ENCODE results near the gene TM9SF4. TPM values are rescaled to one million over a fixed set of nuclear protein-coding genes. Genes with fewer than 3 reads are reported as not detected.
"Not testable (repeated sequence)": the region's sequence is repeated elsewhere in the genome, so short reads cannot be mapped to it uniquely, and the experiment has no call there.

TM9SF4 gene
- total and polyA plus RNA-seq, 12 donors: 19.2 to 36.0 (median 31.1) TPM

- Histone ChIP-seq H3K36me3 (peaks cover 0 to 45% (median 17%) of the 10 kb centered on the region in 9 donors), H3K4me1 (peaks cover 0 to 19% (median 4%) of the 10 kb centered on the region in 9 donors), H3K27me3 (no peaks in the 10 kb centered on the region), H3K9me3 (no peaks in the 10 kb centered on the region), H3K27ac (no peak overlapping the region), H3K4me3 (no peak overlapping the region)
- WGBS, 2 donors: 60% methylated on average over 2 of the region's 2 CpGs
- TF ChIP-seq, protein P1, sequence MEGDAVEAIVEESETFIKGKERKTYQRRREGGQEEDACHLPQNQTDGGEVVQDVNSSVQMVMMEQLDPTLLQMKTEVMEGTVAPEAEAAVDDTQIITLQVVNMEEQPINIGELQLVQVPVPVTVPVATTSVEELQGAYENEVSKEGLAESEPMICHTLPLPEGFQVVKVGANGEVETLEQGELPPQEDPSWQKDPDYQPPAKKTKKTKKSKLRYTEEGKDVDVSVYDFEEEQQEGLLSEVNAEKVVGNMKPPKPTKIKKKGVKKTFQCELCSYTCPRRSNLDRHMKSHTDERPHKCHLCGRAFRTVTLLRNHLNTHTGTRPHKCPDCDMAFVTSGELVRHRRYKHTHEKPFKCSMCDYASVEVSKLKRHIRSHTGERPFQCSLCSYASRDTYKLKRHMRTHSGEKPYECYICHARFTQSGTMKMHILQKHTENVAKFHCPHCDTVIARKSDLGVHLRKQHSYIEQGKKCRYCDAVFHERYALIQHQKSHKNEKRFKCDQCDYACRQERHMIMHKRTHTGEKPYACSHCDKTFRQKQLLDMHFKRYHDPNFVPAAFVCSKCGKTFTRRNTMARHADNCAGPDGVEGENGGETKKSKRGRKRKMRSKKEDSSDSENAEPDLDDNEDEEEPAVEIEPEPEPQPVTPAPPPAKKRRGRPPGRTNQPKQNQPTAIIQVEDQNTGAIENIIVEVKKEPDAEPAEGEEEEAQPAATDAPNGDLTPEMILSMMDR (IDR thresholded peaks at IDR 0.05): no peak
- intact Hi-C loops (cut with DNase I): no loop called here
- peak in 2 of 8 donors; percentile 18 to 21 for ATAC-seq
- DNase-seq: no peak
These were observed 58.8 kb downstream of the TM9SF4 start for GRCh38 chr20:32168184-32168910.

DNA sequence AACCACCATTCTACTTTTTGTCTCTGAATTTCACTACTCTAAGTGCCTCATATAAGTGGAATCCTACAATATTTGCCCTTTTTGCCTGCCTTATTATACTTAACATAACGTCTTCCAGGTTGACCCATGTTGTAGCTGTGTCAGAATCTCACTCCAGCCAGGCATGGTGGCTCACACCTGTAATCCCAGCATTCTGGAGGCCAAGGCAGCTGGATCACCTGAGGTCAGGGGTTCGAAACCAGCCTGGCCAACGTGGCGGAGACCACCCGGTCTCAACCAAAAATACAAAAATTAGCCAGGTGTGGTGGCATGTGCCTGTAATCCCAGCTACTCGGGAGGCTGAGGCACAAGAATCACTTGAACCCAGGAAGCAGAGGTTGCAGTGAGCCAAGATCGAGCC, 68.2 kb downstream of the TM9SF4 start:
- intact Hi-C loops (cut with DNase I); H3K36me3 ChIP-seq: not testable (repeated sequence)
- 95 to 96% methylated on average over 7 of the region's 7 CpGs for WGBS, 2 donors

DNA sequence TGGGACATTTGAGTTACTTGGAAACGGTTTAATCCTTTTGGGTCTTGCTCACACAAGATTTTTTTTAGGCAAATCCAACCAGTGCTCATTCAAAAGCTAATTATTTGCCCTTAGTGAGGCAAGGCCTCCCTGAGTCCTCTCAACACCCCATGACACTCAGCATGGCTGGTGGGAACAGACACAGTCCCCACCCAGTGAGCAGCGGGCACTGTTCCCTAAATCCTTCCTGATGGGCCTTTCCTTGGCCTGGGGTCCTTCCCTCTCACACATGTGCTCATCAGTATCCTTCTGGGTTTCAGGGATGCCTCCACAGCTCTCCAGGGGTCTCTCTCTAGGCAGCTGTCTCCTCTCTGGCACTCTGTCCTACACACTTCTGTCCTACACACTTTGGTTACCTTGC, 70.0 kb downstream of the TM9SF4 start:
- ATAC-seq: no peak
- WGBS, 2 donors: 90 to 96% methylated on average over 2 of the region's 2 CpGs
- no peak overlapping the region for H3K4me3 ChIP-seq
- H3K27ac ChIP-seq: no peak overlapping the region
- DNase-seq: no peak
- H3K27me3 ChIP-seq: no peaks in the 10 kb centered on the region
- H3K36me3 ChIP-seq: no peaks in the 10 kb centered on the region
- H3K9me3 ChIP-seq: no peaks in the 10 kb centered on the region
- intact Hi-C loops (cut with DNase I): no loop called here
- TF ChIP-seq, protein P1 (IDR thresholded peaks at IDR 0.05): no peak
- no peaks in the 10 kb centered on the region for H3K4me1 ChIP-seq

More for the DNA sequence above, 68.2 kb downstream of the TM9SF4 start:
- H3K4me3 ChIP-seq, H3K27ac ChIP-seq, ATAC-seq, H3K4me1 ChIP-seq, DNase-seq, H3K9me3 ChIP-seq, H3K27me3 ChIP-seq: not testable (repeated sequence)

DNA sequence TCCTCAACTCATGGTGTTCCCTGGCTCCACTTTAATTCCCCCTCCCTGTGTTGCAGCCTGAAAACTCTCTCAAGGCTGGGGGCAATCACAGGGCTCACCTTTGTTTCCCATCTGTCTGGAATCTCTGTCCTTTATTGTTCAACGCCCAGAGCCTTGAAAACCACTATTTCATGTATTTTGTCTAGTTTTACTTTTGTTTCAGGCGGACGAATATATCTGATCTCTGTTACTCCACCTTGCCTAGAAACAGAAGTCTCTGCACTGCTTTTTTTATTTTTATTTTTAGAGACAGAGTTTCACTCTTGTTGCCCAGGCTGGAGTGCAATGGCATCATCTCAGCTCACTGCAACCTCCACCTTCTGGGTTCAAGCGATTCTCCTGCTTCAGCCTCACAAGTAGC, 70.4 kb downstream of the TM9SF4 start:
- no peaks in the 10 kb centered on the region for H3K4me1 ChIP-seq
- H3K4me3 ChIP-seq: no peak overlapping the region
- 93 to 94% methylated on average over 4 of the region's 4 CpGs for WGBS, 2 donors
- no peak overlapping the region for H3K27ac ChIP-seq
- no peaks in the 10 kb centered on the region for H3K36me3 ChIP-seq
- DNase-seq (no peak), ATAC-seq (no peak)
- H3K27me3 ChIP-seq: no peaks in the 10 kb centered on the region
- no peaks in the 10 kb centered on the region for H3K9me3 ChIP-seq
- TF ChIP-seq, protein P1 (IDR thresholded peaks at IDR 0.05): no peak
- intact Hi-C loops (cut with DNase I): no loop called here

DNA sequence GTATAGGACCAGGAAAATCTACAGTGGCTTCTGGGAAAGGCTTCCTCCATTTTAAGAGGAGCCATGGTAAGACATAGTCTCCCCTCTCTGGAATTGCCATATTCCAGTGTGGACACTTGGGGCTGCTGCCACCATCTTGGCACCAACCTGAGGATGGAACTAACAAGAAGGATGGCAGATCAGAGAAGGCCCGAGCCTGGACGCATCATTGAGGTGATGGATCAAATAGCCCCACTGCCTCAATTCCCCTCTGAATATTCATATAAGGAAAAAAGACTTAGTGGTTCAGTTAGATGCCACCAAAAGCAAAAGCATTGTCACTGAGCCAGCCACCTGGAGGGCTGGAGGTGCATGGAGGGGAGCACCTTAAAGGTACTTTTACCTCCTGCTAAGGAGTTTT, 72.1 kb downstream of the TM9SF4 start:
- Histone ChIP-seq H3K4me3 (no peak overlapping the region), H3K36me3 (no peaks in the 10 kb centered on the region), H3K4me1 (no peaks in the 10 kb centered on the region), H3K9me3 (no peaks in the 10 kb centered on the region), H3K27ac (no peak overlapping the region), H3K27me3 (no peaks in the 10 kb centered on the region)
- 94 to 96% methylated on average over 2 of the region's 2 CpGs for WGBS, 2 donors
- DNase-seq (no peak), ATAC-seq (no peak)
- TF ChIP-seq, protein P1 (IDR thresholded peaks at IDR 0.05): no peak
- intact Hi-C loops (cut with DNase I): no loop called here
